HG03139 (cell line): ENCODE measurements around the gene DENND1B.

Experiments
- ATAC-seq: cut with Tn5 transposase; IDR thresholded peaks from one replicate; pipeline ENCODE4 v1.9.1; 2021; ENCODE audit not compliant: unreplicated experiment

DENND1B gene

DNA sequence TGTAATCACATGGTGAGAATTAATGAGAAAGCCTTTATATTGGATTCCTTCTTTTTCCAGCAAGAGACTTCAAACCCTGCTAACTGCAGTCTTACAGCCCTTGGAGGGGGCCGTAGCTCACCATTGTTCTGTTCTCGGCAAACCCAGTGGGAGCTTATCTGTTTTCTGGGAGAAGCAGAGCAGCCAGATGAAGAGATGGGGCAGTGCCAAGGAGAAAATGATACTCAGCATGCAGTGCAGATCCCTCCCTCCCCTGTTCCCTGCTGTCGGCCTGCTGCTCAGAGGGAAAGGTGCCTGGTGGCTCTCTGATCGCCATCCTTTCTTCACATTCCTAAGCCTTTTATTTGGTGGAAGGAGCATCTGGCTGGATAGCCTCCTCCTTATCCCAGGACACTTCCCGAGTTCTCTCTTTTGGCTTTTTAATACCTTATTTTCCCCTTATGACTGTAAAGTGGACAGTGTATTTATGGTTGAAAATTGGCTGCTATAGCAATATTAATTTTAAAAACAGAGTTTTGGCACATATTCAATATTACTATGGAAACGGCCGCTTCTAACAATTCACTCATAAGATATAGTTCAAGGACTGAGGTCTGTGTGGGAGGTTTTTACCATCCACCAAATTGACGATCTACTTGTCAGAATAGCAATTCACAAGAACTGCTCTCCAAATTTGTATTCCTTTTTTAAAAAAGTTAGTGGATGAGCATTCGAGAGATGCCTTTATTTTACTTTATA is 303.9 kb downstream of the DENND1B start:
- no peak for ATAC-seq

DNA sequence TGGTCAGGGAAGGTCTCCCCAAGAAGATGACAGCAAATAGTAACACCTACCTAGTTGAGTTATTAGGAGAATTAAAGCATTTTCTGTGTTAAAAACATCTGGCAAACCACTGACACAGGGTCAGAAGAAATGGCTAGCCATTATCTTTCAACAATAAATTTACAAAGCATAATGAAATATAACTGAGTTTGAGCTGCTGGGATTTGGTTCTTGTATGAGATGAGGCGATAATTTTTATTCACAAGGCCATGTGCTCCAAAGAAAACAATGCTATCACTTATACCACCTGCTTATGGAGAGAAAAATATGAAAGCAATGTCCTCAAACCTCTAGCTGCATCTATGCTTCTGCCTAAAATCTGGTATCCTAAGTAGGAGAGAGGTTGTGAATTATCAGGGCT is 304.9 kb downstream of the DENND1B start:
- no peak for ATAC-seq

DNA sequence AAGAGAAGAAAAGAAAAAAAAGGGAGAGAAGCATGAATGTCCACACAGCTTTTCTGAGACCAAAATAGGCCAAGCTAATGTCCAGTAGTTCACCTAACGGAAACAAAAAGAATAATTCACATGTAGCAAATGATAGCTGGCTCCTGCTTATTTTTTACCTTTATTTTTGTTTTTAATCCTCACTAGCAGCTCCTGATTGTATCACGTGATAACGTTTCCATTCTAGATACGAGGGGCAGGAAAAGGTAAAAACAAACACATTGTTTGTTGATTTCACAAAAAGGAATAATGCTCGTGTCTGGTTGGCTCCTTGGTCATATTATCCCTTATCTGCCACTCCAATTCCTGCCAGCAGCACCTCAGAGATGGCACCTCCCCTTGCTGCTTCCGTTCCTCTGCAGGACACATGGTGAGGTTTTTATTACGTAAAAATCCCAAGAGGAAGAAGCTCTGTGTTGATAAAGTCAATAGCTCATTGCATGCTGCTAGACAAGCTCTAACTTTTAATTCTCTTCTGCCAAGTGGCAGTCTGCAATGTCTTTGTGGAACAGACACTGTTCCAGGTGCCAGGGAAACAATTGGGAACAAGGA is 305.6 kb downstream of the DENND1B start:
- no peak for ATAC-seq

DNA sequence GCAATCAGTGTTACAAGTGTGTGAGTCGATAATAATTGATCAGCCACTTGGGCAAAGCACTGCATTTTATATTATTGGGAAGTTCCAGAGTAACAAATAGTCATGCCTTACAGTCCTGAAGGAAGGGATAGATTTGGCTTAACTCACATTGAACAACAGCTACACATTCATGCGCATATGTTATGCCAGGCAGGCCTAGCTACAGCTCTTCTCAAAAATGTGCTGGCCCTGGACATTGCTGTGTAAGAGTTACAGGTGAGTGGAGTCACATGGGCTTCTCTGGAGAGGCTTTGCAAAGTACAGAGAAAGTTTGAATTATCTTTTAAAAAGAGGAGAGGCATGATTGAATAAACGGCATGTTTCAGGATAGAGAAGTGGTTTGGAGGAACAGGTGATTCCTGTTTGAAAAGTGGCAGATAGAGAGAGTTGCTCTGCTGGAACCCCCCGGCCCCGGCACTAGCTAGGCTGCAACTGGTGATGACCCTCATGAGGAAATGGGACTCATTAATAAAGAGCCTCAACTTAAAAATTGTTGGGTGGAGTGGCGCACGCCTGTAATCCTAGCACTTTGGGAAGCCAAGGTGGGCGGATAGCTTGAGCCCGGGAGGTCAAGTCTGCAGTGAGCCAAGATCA is 306.6 kb downstream of the DENND1B start:
- no peak for ATAC-seq

DNA sequence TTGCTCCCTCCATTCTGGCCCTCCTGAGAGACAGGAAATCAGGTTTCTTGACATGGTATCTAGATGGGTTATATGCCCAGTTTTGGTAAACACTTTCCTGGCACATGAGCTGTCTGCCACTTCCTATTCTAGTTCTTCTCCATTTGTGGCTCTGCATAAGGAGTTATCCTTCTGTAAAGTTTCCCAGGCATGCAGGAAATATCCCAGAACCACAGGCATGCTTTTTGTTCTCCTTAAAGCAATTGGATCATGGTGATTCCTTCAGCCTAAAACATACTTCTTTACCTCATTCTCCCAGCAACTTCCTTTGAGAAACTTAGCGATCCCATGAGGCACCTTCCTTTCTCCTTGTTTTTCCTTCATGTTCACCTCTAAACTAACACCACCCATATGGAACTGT is 307.4 kb downstream of the DENND1B start:
- ATAC-seq, result no peak

DNA sequence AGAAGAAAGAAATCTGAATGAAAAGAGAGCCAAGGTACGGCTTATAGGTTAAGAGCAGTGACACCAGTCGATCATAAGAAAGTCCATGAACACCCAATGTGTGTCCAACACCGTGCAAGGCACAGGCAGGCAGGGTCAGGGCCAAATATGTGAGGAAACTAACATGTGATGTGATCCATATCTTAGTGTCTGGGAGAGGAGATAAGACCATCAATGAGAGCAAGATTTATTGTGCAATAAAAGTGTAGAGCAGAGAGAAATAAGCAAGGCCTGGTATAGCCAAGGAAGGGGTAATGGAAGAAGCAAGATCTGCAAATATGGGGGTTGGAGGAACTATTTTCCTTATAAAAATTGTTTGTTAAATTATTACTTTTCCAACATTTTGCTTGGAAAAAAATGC is 308.5 kb downstream of the DENND1B start:
- ATAC-seq, result no peak

DNA sequence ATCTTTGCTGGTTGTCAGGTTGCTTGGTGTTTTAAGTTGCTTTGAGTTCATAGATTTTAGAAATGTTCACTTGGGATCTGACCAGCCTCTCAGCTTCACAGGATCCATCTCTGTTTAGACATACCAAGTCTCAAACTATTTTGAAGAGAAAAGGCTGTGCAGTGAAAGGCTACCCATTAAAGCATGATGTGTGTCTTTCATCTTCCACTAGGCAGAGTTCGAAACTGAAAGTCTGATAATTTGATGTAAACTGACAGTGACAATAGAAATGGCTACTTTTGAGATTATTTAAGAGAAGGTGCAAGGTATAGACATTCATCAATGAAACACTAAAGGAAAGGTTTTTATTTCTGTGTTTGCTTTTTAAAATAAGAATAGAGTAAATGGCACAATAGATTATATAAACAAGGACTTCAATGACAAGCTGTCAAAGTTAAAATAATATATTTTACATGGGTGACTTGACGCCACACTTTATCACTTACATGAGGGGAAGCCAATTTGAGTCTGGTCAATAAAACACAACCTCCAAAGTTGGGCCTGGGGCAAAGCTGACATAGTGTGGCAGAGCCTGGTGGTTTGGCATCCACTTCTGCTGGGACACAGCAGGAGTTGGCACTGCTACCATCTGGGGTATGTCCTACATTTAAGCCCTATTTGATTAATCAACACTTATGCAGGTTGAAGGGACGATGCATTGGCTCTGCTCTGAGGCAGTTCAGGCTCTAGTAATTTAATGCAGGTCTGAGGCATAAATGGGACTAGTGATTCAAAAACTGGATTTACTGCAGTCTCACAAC is 309.6 kb downstream of the DENND1B start:
- no peak for ATAC-seq

DNA sequence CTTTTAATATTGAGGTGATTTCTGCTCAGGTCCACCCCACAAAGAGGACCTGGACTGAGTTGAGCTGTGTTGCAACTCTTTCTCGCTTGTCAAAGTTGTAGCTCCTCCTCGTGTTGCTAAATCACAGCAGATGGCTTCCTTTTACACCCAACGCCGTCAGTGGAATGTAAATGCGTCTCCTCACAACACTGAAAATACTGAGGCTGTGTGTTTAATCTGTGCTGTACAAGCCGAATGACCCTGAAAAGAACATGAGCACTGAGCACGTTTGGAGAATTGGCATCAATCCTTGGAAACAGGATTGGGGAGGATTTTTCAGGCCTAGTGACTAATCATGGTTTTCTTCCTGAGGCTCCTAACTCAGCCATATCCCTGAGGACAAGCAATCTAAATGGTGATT is 311.2 kb downstream of the DENND1B start:
- no peak for ATAC-seq

DNA sequence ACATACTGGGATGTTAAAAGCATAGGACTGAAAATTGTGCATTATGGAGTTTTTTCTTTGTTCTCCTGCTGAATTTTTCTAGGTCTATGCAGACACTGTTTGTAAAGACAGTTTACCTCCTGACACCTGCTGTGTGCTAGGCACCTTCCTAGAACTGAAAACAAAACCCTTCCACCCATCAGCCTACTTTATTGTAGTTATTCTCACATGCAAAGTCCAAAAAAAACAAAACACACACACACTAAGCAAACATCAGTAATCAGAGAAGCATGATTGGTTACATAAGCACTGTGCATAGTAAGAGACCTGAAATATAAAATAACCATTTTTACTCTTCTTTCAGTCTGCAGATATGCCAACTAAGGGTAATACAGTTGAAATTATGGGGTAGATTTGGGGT is 312.1 kb downstream of the DENND1B start:
- ATAC-seq, result no peak

DNA sequence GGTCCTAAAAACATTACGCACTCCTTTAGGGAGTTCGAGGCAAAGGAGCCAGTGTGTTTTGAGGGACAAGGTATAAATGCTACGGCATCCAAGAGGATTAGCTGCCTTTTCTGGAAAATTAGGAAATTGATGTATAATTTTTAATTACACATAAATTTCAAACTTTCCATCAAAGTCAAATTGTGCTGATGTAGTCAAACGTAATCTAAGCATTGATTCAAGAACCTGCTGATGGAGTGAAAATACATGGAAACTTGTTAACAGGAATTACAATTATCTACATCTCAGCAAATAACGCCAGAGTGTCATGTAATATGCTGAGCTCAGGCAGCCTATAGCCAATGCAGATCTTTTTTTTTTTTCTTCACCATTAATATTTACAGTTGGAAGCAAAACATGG is 312.7 kb downstream of the DENND1B start:
- no peak for ATAC-seq
